SU-DHL-6 (cell line): Measurements from ENCODE around the gene RPS6KC1.

Experiments
- EZH2phosphoT487 ChIP-seq: fragments of 200-600 bp; sonication (generic), shearing (Covaris generic); conservative IDR thresholded peaks from 2 replicates; pipeline ENCODE4 v1.6.1; 2018; ENCODE audit warnings: mild to moderate bottlenecking, antibody characterized with exemption, low read length, moderate library complexity, mixed read lengths
- TF ChIP-seq, protein P1 (sequence below): fragments of 200-600 bp; sonication (generic); IDR thresholded peaks from one replicate; pipeline ENCODE4 v1.5.1; 2017; ENCODE audit warnings: antibody characterized with exemption, mild to moderate bottlenecking, low read length, moderate library complexity; ENCODE audit not compliant: insufficient read depth, poor library complexity, severe bottlenecking

DNA sequence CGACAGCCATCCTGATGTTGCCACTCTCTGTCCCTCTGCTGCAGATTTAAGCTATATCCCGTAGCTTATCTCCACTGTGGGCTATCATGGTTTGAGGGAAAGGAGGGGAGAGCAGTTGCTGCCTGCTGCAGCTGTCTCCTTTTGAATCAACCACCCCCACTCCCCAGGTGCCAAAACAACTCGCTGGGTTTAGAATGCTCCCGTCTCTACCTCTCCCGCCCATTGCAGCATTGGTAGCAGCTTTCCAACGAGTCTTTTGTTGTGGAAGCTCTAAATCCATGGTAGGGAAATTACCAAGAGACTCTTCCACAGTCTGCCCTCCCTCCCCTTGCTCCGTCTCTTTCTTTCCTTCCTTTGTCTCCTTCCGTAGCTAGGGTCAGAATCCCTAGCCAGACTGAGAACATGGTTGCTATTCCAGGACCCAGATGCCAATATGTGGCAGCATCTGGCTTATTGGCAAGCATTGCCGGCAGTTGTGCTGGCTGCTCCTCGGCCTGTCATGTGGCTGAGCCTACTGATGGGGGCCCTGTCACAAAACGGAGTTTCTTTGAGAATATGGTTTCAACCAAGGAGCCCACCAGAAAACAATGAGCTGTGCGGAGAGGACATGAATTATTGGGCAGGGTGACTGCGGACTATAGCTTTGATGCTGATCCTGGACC lies 230.7 kb downstream of the RPS6KC1 start:
- TF ChIP-seq, protein P1, sequence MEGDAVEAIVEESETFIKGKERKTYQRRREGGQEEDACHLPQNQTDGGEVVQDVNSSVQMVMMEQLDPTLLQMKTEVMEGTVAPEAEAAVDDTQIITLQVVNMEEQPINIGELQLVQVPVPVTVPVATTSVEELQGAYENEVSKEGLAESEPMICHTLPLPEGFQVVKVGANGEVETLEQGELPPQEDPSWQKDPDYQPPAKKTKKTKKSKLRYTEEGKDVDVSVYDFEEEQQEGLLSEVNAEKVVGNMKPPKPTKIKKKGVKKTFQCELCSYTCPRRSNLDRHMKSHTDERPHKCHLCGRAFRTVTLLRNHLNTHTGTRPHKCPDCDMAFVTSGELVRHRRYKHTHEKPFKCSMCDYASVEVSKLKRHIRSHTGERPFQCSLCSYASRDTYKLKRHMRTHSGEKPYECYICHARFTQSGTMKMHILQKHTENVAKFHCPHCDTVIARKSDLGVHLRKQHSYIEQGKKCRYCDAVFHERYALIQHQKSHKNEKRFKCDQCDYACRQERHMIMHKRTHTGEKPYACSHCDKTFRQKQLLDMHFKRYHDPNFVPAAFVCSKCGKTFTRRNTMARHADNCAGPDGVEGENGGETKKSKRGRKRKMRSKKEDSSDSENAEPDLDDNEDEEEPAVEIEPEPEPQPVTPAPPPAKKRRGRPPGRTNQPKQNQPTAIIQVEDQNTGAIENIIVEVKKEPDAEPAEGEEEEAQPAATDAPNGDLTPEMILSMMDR, result no peak
- no peak for TF ChIP-seq EZH2phosphoT487
